Measurements from ENCODE around the gene CAMK1D. TPM values are rescaled to one million over a fixed set of nuclear protein-coding genes. Genes with fewer than 3 reads are reported as not detected.

The CAMK1D gene
- polyA plus RNA-seq, 2 of the 4 experiments (the other 2 are of a cell fraction): 6.6 to 12.5 TPM

- CTCF ChIA-PET: interaction anchor here (1.0 kb wide), 1 partner anchor 52 kb away, joined by 3 read pairs; no protein-coding TSS in a partner anchor
- POLR2A ChIA-PET: no interaction called here
Observed at GRCh38 chr10:12470719-12471118, 121.4 kb downstream of the CAMK1D start.

GRCh38 chr10:12471135-12471534, 121.8 kb downstream of the CAMK1D start:
- ATAC-seq (no peak), FAIRE-seq (no peak), DNase-seq (ENCODE audit: low read depth in 1 of 2, low spot score in 1 of 2) (no peak)
- H3K9me3 ChIP-seq: no peaks in the 10 kb centered on the region
- ChIA-PET CTCF (interaction anchor here (1.0 kb wide), 1 partner anchor 52 kb away, joined by 3 read pairs; no protein-coding TSS in a partner anchor), POLR2A (no interaction called here)
- no peak overlapping the region for H3K4me3 ChIP-seq
- H3K27ac ChIP-seq: peak overlapping the region in 1 of 2 experiments; percentile 39; a peak in 1 of 6 replicates
- H3K4me2 ChIP-seq: no peak overlapping the region
- TF ChIP-seq MYC (IDR thresholded peaks at IDR 0.05; ENCODE audit: borderline replicate concordance, low read length): no peak
- 69% methylated on average over 3 of the region's 5 CpGs for WGBS (ENCODE audit: missing lambda C conversion rate)
- H3K4me1 ChIP-seq: peaks cover 30% of the 10 kb centered on the region

More at GRCh38 chr10:12470719-12471118, 121.4 kb downstream of the CAMK1D start:
- 95% methylated on average over 10 of the region's 10 CpGs for WGBS (ENCODE audit: missing lambda C conversion rate)
- peaks cover 33% of the 10 kb centered on the region for H3K4me1 ChIP-seq
- H3K27ac ChIP-seq: peak overlapping the region in 1 of 2 experiments; percentile 39; a peak in 1 of 6 replicates
- no peak for ATAC-seq
- FAIRE-seq: no peak
- no peak overlapping the region for H3K4me3 ChIP-seq
- TF ChIP-seq RAD21 (conservative IDR thresholded peaks at IDR 0.05 in 1 of 2, IDR thresholded peaks at IDR 0.05 in 1 of 2) (no peak), USF2 (IDR thresholded peaks at IDR 0.05) (no peak), POLR2AphosphoS2 (conservative IDR thresholded peaks at IDR 0.05; ENCODE audit: low read length) (no peak), BCL3 (IDR thresholded peaks at IDR 0.05) (no peak), JUN (IDR thresholded peaks at IDR 0.05) (no peak), ZFP36 (IDR thresholded peaks at IDR 0.05; ENCODE audit: borderline replicate concordance, partially characterized antibody) (no peak), FOSB (CRISPR knock-in tag; IDR thresholded peaks at IDR 0.05) (no peak), EHF (CRISPR knock-in tag; IDR thresholded peaks at IDR 0.05) (no peak), SMC3 (IDR thresholded peaks at IDR 0.05) (no peak), KDM1A (IDR thresholded peaks at IDR 0.05; ENCODE audit: low read depth) (no peak)
- H3K9me3 ChIP-seq: no peaks in the 10 kb centered on the region
- no peak overlapping the region for H3K4me2 ChIP-seq
- DNase-seq (ENCODE audit: low read depth in 1 of 2, low spot score in 1 of 2): no peak

GRCh38 chr10:12473491-12473890, 124.1 kb downstream of the CAMK1D start:
- Histone ChIP-seq H3K27ac (no peak overlapping the region), H3K4me2 (no peak overlapping the region), H3K4me1 (peaks cover 17% of the 10 kb centered on the region), H3K4me3 (no peak overlapping the region), H3K9me3 (no peaks in the 10 kb centered on the region)
- FAIRE-seq (no peak), DNase-seq (ENCODE audit: low read depth in 1 of 2, low spot score in 1 of 2) (no peak), ATAC-seq (no peak)
- ChIA-PET CTCF (interaction anchor here (0.8 kb wide), 1 partner anchor 602 kb away, joined by 3 read pairs; no protein-coding TSS in a partner anchor), POLR2A (no interaction called here)
- WGBS (ENCODE audit: missing lambda C conversion rate): 89% methylated on average over 6 of the region's 6 CpGs
- TF ChIP-seq KDM1A (IDR thresholded peaks at IDR 0.05; ENCODE audit: low read depth): 0 out of 2 replicates have a peak, but pooled peaks have one; percentile 60
- no peak for TF ChIP-seq ZNF302 (CRISPR knock-in tag; IDR thresholded peaks at IDR 0.05)

- FAIRE-seq (no peak), DNase-seq (ENCODE audit: low read depth in 1 of 2, low spot score in 1 of 2) (no peak), ATAC-seq (no peak)
- WGBS (ENCODE audit: missing lambda C conversion rate): 86% methylated on average over 8 of the region's 8 CpGs
- TF ChIP-seq ATOH8 (CRISPR knock-in tag; IDR thresholded peaks at IDR 0.05; ENCODE audit: low read depth) (no peak), ZSCAN20 (CRISPR knock-in tag; IDR thresholded peaks at IDR 0.05) (no peak), PBX3 (IDR thresholded peaks at IDR 0.05) (no peak), ZNF302 (CRISPR knock-in tag; IDR thresholded peaks at IDR 0.05) (no peak), GATA3 (IDR thresholded peaks at IDR 0.05; ENCODE audit: borderline replicate concordance) (no peak), CEBPB (IDR thresholded peaks at IDR 0.05) (peak; percentile 92 to 94), RFX5 (IDR thresholded peaks at IDR 0.05) (no peak)
- ChIA-PET CTCF (interaction anchor here (0.6 to 0.7 kb wide), 3 partner anchors 9 to 213 kb away, joined by 3 to 4 read pairs (median 3); no protein-coding TSS in a partner anchor), POLR2A (interaction anchor here (0.7 kb wide), 1 partner anchor 40 kb away, joined by 5 read pairs; no protein-coding TSS in a partner anchor)
- Histone ChIP-seq H3K4me3 (no peak overlapping the region), H3K4me1 (peaks cover 3% of the 10 kb centered on the region; the same call in 2 of the 3 replicates), H3K27ac (no peak overlapping the region), H3K9me3 (no peaks in the 10 kb centered on the region), H3K4me2 (no peak overlapping the region)
Observed at GRCh38 chr10:12474727-12475412, 125.5 kb downstream of the CAMK1D start.
